ENCODE measurements around the gene PACS1. TPM values are rescaled to one million over a fixed set of nuclear protein-coding genes. Genes with fewer than 3 reads are reported as not detected.

Gene PACS1
- total RNA-seq, 2 experiments from 2014 or later: 76.3 to 78.3 TPM

DNA sequence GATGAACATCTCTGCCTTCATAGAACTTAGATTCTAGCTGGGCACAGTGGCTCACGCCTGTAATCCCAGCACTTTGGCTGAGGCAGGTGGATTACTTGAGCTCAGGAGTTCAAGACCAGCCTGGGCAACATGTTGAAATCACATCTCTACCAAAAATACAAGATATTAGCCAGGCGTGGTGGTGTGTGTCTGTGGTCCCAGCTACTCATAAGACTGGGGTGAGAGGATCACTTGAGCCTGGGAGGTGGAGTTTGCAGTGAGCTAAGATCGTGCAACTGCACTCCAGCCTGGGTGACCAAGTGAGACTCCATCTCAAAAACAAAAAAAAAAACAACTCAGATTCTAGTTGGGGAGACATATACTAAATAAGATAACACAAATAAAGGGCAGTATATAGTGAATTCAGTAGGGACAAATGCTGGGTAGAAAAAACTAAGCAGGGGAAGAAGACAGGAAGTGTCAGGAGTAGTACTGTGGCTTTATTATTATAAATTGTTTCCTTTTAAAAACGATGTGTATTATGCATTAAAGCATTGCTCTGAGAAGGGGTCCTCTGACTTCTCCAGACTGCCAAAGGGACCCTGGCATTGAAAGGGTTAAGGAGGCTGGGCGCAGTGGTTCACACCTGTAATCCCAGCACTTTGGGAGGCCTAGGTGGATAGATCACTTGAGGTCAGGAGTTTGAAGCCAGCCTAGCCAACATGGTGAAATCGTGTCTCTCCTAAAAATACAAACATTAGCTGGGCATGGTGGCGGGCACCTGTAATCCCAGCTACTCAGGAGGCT, 46.7 kb downstream of the PACS1 start:
- H3K27me3 Mint-ChIP-seq: no peaks in the 10 kb centered on the region
- H3K36me3 Mint-ChIP-seq (ENCODE audit: low read depth): peaks cover 3% of the 10 kb centered on the region
- DNase-seq (peak; percentile 39), ATAC-seq (peak; percentile 28)
- peaks cover 92% of the 10 kb centered on the region for H3K4me1 Mint-ChIP-seq (ENCODE audit: low read depth)
- TF ChIP-seq, protein P1, sequence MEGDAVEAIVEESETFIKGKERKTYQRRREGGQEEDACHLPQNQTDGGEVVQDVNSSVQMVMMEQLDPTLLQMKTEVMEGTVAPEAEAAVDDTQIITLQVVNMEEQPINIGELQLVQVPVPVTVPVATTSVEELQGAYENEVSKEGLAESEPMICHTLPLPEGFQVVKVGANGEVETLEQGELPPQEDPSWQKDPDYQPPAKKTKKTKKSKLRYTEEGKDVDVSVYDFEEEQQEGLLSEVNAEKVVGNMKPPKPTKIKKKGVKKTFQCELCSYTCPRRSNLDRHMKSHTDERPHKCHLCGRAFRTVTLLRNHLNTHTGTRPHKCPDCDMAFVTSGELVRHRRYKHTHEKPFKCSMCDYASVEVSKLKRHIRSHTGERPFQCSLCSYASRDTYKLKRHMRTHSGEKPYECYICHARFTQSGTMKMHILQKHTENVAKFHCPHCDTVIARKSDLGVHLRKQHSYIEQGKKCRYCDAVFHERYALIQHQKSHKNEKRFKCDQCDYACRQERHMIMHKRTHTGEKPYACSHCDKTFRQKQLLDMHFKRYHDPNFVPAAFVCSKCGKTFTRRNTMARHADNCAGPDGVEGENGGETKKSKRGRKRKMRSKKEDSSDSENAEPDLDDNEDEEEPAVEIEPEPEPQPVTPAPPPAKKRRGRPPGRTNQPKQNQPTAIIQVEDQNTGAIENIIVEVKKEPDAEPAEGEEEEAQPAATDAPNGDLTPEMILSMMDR (IDR thresholded peaks at IDR 0.05): no peak
- peak overlapping the region; percentile 69 for H3K4me3 Mint-ChIP-seq
- no peaks in the 10 kb centered on the region for H3K9me3 Mint-ChIP-seq
- CTCF ChIA-PET: interaction anchor here (1.6 to 2.3 kb wide), 5 partner anchors 10 to 72 kb away, joined by 4 to 19 read pairs (median 7); no protein-coding TSS in a partner anchor
- peak overlapping the region; percentile 91 for H3K27ac Mint-ChIP-seq
- POLR2A ChIA-PET: interaction anchor here (0.6 to 1.9 kb wide), 7 partner anchors 8 to 227 kb away, joined by 3 to 8 read pairs (median 4); partner anchors contain the start of gene CCDC85B
- intact Hi-C loops (cut with micrococcal nuclease): no loop called here

DNA sequence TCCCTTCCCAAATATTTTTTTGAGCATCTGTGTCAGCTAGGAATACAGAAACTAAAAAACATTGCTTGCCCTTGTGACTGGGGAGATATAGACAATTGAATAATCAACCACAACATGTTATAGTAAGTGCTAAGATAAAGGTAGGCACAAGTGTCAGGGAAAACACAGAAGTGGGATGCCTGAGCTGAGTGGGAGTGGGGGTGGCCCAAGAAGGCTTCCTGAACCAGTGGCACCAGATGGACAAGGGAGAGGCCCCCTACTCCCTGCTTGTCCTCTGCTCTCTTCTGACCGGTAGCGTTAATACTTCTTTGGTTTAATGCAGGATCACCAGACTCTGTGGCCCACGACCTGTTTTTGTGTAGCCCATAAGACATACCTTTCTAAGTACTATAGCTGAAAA, 48.8 kb downstream of the PACS1 start:
- Mint-ChIP-seq H3K4me3 (no peak overlapping the region), H3K36me3 (ENCODE audit: low read depth) (peaks cover 3% of the 10 kb centered on the region), H3K27me3 (no peaks in the 10 kb centered on the region), H3K4me1 (ENCODE audit: low read depth) (peaks cover 82% of the 10 kb centered on the region), H3K9me3 (no peaks in the 10 kb centered on the region), H3K27ac (peak overlapping the region; percentile 69)
- TF ChIP-seq, protein P1 (IDR thresholded peaks at IDR 0.05): no peak
- intact Hi-C loops (cut with micrococcal nuclease): no loop called here
- POLR2A ChIA-PET: interaction anchor here (0.6 to 1.4 kb wide), 6 partner anchors 8 to 185 kb away, joined by 3 to 4 read pairs (median 3); no protein-coding TSS in a partner anchor
- DNase-seq (no peak), ATAC-seq (no peak)
- CTCF ChIA-PET: interaction anchor here (1.1 to 2.6 kb wide), 6 partner anchors 8 to 245 kb away, joined by 3 to 15 read pairs (median 4); no protein-coding TSS in a partner anchor

DNA sequence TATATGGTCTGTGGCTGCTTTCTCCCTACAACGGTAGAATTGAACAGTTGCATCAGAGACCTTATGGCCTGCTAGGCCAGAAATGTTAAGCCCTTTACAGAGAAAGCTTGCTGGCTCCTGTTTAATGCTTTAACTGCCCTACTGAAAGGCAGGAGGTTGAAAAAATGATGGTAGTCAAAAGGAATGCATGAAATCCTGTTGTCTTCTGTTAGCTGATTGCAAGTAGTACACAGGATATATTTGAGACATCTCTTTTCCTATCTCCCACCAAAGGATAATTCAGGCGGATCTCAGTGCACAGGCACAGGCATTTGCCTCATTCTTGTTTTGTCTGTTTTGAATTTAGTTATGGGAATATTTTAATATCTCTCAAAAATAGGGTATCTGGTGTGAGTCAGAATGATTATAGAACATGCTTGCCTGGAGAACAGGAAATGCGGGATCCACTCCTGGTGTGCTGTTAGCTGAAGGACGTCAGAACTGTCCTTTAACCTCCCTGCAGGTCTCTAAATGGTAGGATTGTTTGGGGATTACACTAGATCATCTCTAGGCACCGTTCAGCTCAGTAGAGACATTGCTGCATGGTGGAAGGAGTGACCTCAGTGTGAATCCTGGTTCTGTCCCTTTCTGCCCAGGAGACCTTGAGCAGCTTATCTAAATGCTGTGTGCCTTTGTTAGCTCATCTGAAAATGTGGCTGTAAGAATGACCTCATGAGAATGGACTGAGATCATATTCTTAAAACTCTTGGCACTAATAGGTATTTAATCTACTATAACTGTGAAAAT, 49.5 kb downstream of the PACS1 start:
- TF ChIP-seq, protein P1 (IDR thresholded peaks at IDR 0.05): no peak
- H3K27ac Mint-ChIP-seq: peak overlapping the region; percentile 69
- H3K36me3 Mint-ChIP-seq (ENCODE audit: low read depth): peaks cover 3% of the 10 kb centered on the region
- H3K27me3 Mint-ChIP-seq: no peaks in the 10 kb centered on the region
- peaks cover 83% of the 10 kb centered on the region for H3K4me1 Mint-ChIP-seq (ENCODE audit: low read depth)
- DNase-seq (no peak), ATAC-seq (no peak)
- no peak overlapping the region for H3K4me3 Mint-ChIP-seq
- CTCF ChIA-PET: interaction anchor here (1.7 to 3.1 kb wide), 3 partner anchors 14 to 244 kb away, joined by 3 to 15 read pairs (median 10); no protein-coding TSS in a partner anchor
- H3K9me3 Mint-ChIP-seq: no peaks in the 10 kb centered on the region
- intact Hi-C loops (cut with micrococcal nuclease): no loop called here
- POLR2A ChIA-PET: interaction anchor here (0.7 to 1.4 kb wide), 6 partner anchors 17 to 51 kb away, joined by 3 to 6 read pairs (median 4); no protein-coding TSS in a partner anchor

DNA sequence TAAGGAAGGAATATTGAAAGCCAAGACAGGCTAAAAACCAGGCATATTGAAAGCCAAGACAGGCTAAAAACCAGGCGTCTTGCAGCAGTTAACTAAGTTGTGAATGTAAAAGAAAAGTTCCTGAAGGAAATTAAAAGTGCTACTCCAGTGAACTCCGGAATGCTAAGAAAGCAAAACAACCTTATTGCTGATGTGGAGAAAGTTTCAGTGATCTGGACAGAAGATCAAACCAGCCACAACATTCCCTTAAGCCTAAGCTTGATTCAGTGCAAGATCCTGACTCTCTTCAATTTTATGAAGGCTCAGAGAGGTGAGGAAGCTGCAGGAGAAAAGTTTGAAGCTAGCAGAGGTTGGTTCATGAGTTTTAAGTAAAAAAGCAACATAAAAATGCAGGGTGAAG, 51.4 kb downstream of the PACS1 start:
- no peak for DNase-seq
- ChIA-PET CTCF (interaction anchor here (1.0 to 3.1 kb wide), 4 partner anchors 12 to 53 kb away, joined by 3 to 10 read pairs (median 4); no protein-coding TSS in a partner anchor), POLR2A (no interaction called here)
- Mint-ChIP-seq H3K9me3 (no peaks in the 10 kb centered on the region), H3K4me3 (no peak overlapping the region), H3K27ac (peak overlapping the region; percentile 14), H3K36me3 (ENCODE audit: low read depth) (peaks cover 3% of the 10 kb centered on the region), H3K4me1 (ENCODE audit: low read depth) (peaks cover 82% of the 10 kb centered on the region), H3K27me3 (no peaks in the 10 kb centered on the region)
- intact Hi-C loops (cut with micrococcal nuclease): no loop called here
- TF ChIP-seq, protein P1 (IDR thresholded peaks at IDR 0.05): no peak
- ATAC-seq: no peak

Measured in activated CD8-positive, alpha-beta T cell treated with anti-CD3 and anti-CD28 coated beads for 36 hours (primary cell).